Progenitor cell of endocrine pancreas (in vitro differentiated cells): ENCODE measurements around the gene HNF4A. TPM values are rescaled to one million over a fixed set of nuclear protein-coding genes. Genes with fewer than 3 reads are reported as not detected.

Experiments used
- DNase-seq: peaks from one replicate; pipeline ENCODE4 v3.0.0; 2021; ENCODE audit warnings: low spot score; ENCODE audit not compliant: unreplicated experiment
- H3K27ac Mint-ChIP-seq: 2 replicates; pipeline ENCODE4 v1.8.0; 2021; ENCODE audit warnings: mild to moderate bottlenecking, moderate library complexity, mixed read lengths
- H3K27me3 Mint-ChIP-seq: 2 replicates; pipeline ENCODE4 v1.8.0; 2021; ENCODE audit warnings: mixed read lengths
- H3K36me3 Mint-ChIP-seq: 2 replicates; pipeline ENCODE4 v1.8.0; 2022; ENCODE audit warnings: mixed read lengths; ENCODE audit not compliant: insufficient read depth
- H3K4me1 Mint-ChIP-seq: 2 replicates; pipeline ENCODE4 v1.8.0; 2021; ENCODE audit warnings: low read depth, mixed read lengths
- H3K4me3 Mint-ChIP-seq: 2 replicates; pipeline ENCODE4 v1.8.0; 2021; ENCODE audit warnings: low read depth, mild to moderate bottlenecking, moderate library complexity, mixed read lengths
- H3K9me3 Mint-ChIP-seq: 2 replicates; pipeline ENCODE4 v1.8.0; 2021; ENCODE audit warnings: low read depth, mixed read lengths
- CTCF ChIP-seq: fragments of 200-600 bp; sonication (generic); IDR thresholded peaks from one replicate; pipeline ENCODE4 v1.5.0; 2021; ENCODE audit warnings: antibody characterized with exemption, mild to moderate bottlenecking; ENCODE audit not compliant: unreplicated experiment
- total RNA-seq: library from RNA; stranded (reverse); gene quantifications from 2 replicates; pipeline ENCODE4 v1.2.1, GENCODE V29; 2021

HNF4A gene
- total RNA-seq, 1 donor from 2014 or later, result 72.9 TPM

- H3K4me3 Mint-ChIP-seq, result no peak overlapping the region
- H3K36me3 Mint-ChIP-seq, result no peaks in the 10 kb centered on the region
- H3K4me1 Mint-ChIP-seq, result peaks cover 14% of the 10 kb centered on the region
- H3K27me3 Mint-ChIP-seq, result no peaks in the 10 kb centered on the region
- H3K9me3 Mint-ChIP-seq, result no peaks in the 10 kb centered on the region
- H3K27ac Mint-ChIP-seq, result no peak overlapping the region
- DNase-seq, result no peak
- TF ChIP-seq CTCF, result no peak
These were observed 109.0 kb downstream of the HNF4A start for GRCh38 chr20:44464514-44464913.

- Mint-ChIP-seq H3K27ac (no peak overlapping the region), H3K27me3 (no peaks in the 10 kb centered on the region), H3K9me3 (no peaks in the 10 kb centered on the region), H3K4me3 (no peak overlapping the region), H3K36me3 (no peaks in the 10 kb centered on the region), H3K4me1 (peaks cover 14% of the 10 kb centered on the region)
- no peak for DNase-seq
- TF ChIP-seq CTCF, result no peak
These were observed 109.6 kb downstream of the HNF4A start for GRCh38 chr20:44465001-44465560.

DNA sequence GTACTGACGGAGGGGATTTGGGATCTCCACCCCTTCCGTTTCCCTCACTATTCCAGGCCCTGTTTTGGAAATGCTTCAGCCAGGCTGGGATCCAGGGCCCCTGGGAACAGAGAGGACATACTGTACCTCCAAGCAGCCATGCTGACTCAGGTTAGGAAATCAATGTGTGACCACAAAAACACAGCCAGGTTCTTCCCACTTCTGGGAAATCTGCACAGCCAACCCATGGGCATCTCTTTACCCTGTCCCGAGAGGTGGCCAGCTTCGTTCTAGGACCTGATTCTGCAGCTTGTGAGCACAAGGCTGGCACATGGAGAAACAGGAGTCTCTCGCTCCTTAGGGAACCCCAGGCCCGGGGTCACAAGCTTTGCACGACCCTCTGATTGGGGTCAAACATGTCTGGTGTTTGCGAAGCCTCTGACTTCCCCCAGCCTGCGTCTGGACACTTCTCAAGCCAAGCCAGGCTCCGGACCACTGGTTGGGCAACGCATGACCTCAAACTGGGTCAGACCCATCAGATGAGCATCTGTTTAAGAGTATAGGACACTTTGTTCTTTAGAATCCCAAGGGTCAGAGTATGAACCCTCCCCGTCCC is 111.9 kb downstream of the HNF4A start:
- H3K27ac Mint-ChIP-seq, result no peak overlapping the region
- no peaks in the 10 kb centered on the region for H3K27me3 Mint-ChIP-seq
- H3K4me1 Mint-ChIP-seq, result peaks cover 1% of the 10 kb centered on the region
- TF ChIP-seq CTCF, result no peak
- H3K4me3 Mint-ChIP-seq, result no peak overlapping the region
- H3K9me3 Mint-ChIP-seq, result no peaks in the 10 kb centered on the region
- no peak for DNase-seq
- H3K36me3 Mint-ChIP-seq, result no peaks in the 10 kb centered on the region

GRCh38 chr20:44468044-44468782 is 112.7 kb downstream of the HNF4A start:
- no peaks in the 10 kb centered on the region for H3K36me3 Mint-ChIP-seq
- DNase-seq, result no peak
- H3K27ac Mint-ChIP-seq, result no peak overlapping the region
- H3K4me3 Mint-ChIP-seq, result no peak overlapping the region
- no peak for TF ChIP-seq CTCF
- no peaks in the 10 kb centered on the region for H3K4me1 Mint-ChIP-seq
- H3K27me3 Mint-ChIP-seq, result no peaks in the 10 kb centered on the region
- H3K9me3 Mint-ChIP-seq, result no peaks in the 10 kb centered on the region

DNA sequence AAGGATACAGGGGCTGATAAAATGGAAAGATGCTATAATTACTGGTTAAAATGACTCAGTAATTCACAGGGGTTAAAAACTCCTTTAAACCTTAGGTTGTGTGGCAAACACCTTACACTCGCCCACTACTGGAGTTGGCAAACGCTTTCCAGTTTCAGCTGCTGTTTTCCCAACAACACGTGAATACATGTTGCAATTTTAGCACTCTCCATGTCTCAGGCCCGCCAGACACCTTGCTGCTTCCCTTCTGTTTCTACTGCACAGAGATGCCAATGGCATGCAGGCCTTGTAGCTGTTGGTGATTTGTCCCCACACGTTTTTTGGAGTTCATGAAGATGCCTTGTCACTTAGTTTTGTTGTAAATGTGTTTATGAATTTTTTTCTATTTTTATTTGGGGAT is 114.8 kb downstream of the HNF4A start:
- Mint-ChIP-seq H3K9me3 (no peaks in the 10 kb centered on the region), H3K36me3 (no peaks in the 10 kb centered on the region)
- no peak for TF ChIP-seq CTCF

More for the DNA sequence above, 114.8 kb downstream of the HNF4A start:
- DNase-seq, result no peak
- Mint-ChIP-seq H3K4me3 (no peak overlapping the region), H3K27ac (no peak overlapping the region), H3K4me1 (peaks cover 2% of the 10 kb centered on the region), H3K27me3 (no peaks in the 10 kb centered on the region)
